ENCODE measurements around the gene ADAMTS13. TPM values are rescaled to one million over a fixed set of nuclear protein-coding genes. Genes with fewer than 3 reads are reported as not detected.

Gene ADAMTS13
- total RNA-seq, 1 donor from 2014 or later, result 3.5 TPM

GRCh38 chr9:133485531-133486260 is 63.5 kb downstream of the ADAMTS13 start:
- Histone ChIP-seq H3K4me3 (no peak overlapping the region), H3K36me3 (no peaks in the 10 kb centered on the region), H3K4me1 (peaks cover 0 to 2% of the 10 kb centered on the region in 2 donors), H3K27me3 (no peaks in the 10 kb centered on the region), H3K9me3 (no peaks in the 10 kb centered on the region), H3K27ac (no peak overlapping the region)
- no peak for TF ChIP-seq CTCF (IDR thresholded peaks at IDR 0.05)
- intact Hi-C loops (cut with DNase I), result loop anchor here (1.0 to 5.0 kb wide), 3 partner anchors 79 to 303 kb away; partner anchors contain the start of genes SURF1 and SURF2
- no peak for DNase-seq (ENCODE audit: low spot score in 2 of 2)

GRCh38 chr9:133487331-133487725 is 65.2 kb downstream of the ADAMTS13 start:
- no peaks in the 10 kb centered on the region for H3K9me3 ChIP-seq
- no peak for TF ChIP-seq CTCF (IDR thresholded peaks at IDR 0.05)
- H3K4me3 ChIP-seq, result no peak overlapping the region
- H3K4me1 ChIP-seq, result peaks cover 9 to 11% of the 10 kb centered on the region in 2 donors
- H3K27me3 ChIP-seq, result no peaks in the 10 kb centered on the region
- peak overlapping the region in 1 of 2 donors; percentile 48 for H3K27ac ChIP-seq
- intact Hi-C loops (cut with DNase I), result loop anchor here (5.0 kb wide), 2 partner anchors 130 to 305 kb away; partner anchors contain the start of genes SURF1 and SURF2
- no peaks in the 10 kb centered on the region for H3K36me3 ChIP-seq
- DNase-seq (ENCODE audit: low spot score in 2 of 2), result no peak

- Histone ChIP-seq H3K36me3 (no peaks in the 10 kb centered on the region), H3K4me1 (peaks cover 10 to 17% of the 10 kb centered on the region in 2 donors), H3K4me3 (no peak overlapping the region), H3K9me3 (no peaks in the 10 kb centered on the region), H3K27ac (no peak overlapping the region), H3K27me3 (no peaks in the 10 kb centered on the region)
- DNase-seq (ENCODE audit: low spot score in 2 of 2), result no peak
- intact Hi-C loops (cut with DNase I), result loop anchor here (5.0 kb wide), 2 partner anchors 131 to 306 kb away; partner anchors contain the start of genes SURF1 and SURF2
- no peak for TF ChIP-seq CTCF (IDR thresholded peaks at IDR 0.05)
Measured at GRCh38 chr9:133488686-133489252, 66.6 kb downstream of the ADAMTS13 start.

GRCh38 chr9:133489253-133490190 is 67.4 kb downstream of the ADAMTS13 start:
- Histone ChIP-seq H3K4me1 (peaks cover 10 to 17% of the 10 kb centered on the region in 2 donors), H3K36me3 (no peaks in the 10 kb centered on the region), H3K27me3 (no peaks in the 10 kb centered on the region), H3K9me3 (no peaks in the 10 kb centered on the region), H3K27ac (no peak overlapping the region), H3K4me3 (no peak overlapping the region)
- intact Hi-C loops (cut with DNase I), result loop anchor here (5.0 kb wide), 2 partner anchors 132 to 307 kb away; partner anchors contain the start of genes SURF1 and SURF2
- DNase-seq (ENCODE audit: low spot score in 2 of 2), result no peak
- no peak for TF ChIP-seq CTCF (IDR thresholded peaks at IDR 0.05)

GRCh38 chr9:133490201-133490681 is 68.1 kb downstream of the ADAMTS13 start:
- H3K4me3 ChIP-seq, result no peak overlapping the region
- TF ChIP-seq CTCF (IDR thresholded peaks at IDR 0.05), result no peak
- H3K4me1 ChIP-seq, result peaks cover 10 to 17% of the 10 kb centered on the region in 2 donors
- no peaks in the 10 kb centered on the region for H3K36me3 ChIP-seq
- no peak for DNase-seq (ENCODE audit: low spot score in 2 of 2)
- H3K27ac ChIP-seq, result no peak overlapping the region
- no peaks in the 10 kb centered on the region for H3K27me3 ChIP-seq
- no peaks in the 10 kb centered on the region for H3K9me3 ChIP-seq
- intact Hi-C loops (cut with DNase I), result no loop called here
